D341Med (cell line): ENCODE data around the gene SMTNL2.
A peak's percentile ranks its signal among the peaks of the same experiment; 100 is the strongest.

Source experiments
- DNase-seq: peaks from one replicate; pipeline ENCODE4 v3.0.0; 2012; ENCODE audit warnings: low spot score

The SMTNL2 gene

DNA sequence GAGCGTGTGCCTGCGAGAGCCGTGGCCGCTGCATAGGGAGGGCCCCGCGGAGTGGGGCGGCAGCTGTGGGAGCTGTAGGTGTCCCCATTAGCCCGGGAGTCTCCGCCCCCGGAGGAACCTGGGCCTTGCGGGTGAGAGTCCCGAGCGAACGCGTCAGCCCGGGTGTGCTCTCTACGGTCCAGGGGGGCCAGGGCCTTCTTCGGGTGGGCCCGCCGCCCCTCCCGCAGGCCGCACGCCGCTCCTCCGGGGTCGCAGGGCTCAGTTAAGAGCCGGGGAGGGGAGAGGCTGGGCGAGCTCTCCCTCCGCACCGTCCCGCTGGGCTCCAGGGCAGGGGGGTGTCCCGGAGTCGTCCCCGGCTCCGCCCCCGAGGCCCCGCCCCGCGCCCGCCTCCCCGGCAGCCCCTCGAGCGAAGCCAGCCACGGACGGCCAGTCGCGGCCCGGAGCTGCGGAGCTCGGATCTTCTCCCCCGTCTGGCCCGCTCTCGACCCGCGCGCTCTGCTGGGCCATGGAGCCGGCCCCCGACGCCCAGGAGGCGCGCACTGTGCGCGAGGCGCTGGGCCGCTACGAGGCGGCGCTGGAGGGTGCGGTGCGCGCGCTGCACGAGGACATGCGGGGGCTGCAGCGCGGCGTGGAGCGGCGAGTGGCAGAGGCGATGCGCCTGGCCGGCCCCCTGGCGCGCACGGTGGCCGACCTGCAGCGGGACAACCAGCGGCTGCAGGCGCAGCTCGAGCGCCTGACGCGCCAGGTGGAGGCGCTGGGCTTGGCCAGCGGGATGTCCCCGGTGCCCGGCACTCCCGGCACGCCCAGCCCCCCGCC lies at the start of gene SMTNL2:
TSS of gene SMTNL2 (plus strand) at position 429 of the 816 bp plus-strand sequence. CDS start at position 506, 77 bp downstream.
- DNase-seq, result peak; percentile 64

DNA sequence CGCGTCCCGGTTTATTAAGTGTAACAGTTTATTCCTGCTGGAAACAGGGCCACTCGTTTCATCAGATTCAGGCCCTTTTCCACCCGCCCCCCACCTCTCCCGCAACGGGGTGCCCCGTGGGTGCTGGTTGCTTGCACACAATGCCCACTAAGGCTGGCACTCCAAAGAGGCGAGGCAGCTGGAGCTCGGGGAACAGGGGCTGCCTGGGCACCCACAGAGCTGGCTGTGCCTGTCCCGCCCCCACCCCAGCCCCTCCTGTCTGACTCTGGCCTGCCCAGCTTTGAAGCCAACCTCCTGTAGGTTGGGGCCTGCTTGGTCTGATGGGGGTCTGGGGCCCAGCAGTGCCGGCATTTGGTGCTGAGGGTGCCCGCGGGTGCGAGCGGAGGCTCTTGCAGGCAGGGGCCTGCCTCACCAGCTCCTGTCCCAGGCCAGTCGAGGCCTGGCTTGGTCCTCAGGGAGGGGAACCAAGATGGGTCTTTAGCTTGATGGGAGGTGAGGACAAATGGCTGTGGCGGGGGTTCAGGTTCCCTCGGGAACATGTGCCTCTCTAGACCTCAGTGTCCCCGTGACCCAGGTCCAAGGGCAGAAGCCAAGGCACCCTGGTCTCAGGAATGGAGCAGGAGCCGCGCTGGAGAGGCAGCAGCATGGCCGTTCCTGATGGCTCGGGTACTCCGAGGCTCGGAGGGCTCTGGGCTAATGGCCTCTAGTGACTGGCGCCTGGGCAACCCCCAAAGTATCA lies 49.2 kb upstream of the SMTNL2 start:
- DNase-seq, result no peak

DNA sequence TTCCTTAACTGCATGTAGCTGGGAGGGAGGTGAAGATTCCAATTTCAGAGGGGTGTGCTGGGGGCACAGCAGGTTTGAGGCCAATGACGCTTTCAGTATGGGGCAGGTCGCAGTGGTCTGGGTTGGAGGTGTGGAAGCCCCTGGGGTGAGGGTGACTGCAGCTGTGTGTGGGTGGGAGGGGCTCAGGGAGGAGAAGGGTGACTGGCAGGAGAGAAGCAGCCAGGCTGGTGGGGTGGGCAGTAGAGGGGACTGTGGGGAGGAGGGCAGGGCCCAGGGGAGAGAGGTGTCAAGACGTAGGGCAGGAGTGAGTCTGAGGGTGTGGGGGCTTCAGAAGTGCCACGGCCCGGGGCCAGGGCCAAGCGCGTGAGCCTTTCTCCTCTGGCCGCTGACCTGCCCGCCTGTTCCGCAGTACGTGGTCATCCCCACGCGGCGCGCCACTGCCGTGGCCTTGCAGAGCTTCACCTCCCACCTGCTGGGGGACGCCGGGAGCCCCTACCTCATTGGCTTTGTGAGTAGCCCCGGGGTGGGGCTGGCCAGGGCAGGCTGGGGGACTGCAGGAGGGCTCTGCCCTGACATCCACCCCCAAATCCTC lies 48.6 kb upstream of the SMTNL2 start:
- DNase-seq, result no peak

DNA sequence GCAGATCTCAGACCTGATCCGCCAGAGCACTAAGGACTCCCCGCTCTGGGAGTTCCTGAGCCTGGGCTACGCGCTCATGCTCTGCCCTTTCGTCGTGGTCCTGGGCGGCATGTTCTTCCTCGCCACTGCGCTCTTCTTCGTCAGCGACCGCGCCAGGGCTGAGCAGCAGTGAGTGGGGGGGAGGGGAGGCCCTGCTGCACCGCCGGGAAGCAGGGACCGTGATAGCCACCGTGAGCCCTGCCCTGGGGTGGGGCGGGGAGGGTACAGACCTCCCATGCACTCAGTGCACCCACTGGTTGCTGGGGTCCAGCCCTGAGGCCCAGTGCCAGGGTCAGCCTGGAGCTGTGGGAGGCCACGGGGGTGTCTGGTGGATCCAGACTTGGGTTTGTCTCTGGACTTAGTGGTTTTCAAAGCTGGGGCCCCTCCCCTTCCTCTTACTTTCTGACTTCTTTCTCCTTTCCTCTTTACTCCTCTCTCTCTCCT lies 48.0 kb upstream of the SMTNL2 start:
- no peak for DNase-seq

DNA sequence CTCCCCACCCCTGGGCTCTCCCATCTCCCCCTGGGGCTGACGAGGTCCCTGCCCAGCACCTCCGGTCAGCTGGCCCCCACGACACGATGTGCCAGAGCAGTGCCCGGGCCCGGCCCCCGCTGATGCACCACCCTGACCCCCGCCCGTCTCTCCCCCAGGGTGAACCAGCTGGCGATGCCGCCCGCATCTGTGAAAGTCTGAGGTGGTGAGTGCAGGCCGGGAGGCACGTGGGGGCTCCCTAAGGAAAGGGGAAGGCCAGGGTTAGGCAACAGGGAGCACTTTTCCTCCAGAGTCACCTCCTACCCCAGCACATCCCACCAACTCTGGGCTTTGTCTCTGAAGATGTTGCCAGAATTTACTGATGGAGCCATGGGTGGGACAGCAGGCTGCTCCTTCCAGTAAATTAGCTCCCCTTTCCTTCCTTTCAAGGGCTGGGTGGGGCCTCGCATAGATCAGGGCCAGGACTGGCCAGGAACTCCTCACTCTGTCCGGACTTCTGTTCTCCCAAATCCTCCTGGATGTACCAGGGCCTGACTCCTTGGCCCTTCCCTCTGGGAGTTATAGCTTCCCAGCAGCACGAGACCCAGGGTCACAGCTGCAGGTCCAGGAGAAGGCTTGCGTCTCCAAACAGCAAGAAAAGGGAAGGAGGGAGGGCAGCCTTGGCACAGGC lies 47.5 kb upstream of the SMTNL2 start:
- DNase-seq, result no peak

DNA sequence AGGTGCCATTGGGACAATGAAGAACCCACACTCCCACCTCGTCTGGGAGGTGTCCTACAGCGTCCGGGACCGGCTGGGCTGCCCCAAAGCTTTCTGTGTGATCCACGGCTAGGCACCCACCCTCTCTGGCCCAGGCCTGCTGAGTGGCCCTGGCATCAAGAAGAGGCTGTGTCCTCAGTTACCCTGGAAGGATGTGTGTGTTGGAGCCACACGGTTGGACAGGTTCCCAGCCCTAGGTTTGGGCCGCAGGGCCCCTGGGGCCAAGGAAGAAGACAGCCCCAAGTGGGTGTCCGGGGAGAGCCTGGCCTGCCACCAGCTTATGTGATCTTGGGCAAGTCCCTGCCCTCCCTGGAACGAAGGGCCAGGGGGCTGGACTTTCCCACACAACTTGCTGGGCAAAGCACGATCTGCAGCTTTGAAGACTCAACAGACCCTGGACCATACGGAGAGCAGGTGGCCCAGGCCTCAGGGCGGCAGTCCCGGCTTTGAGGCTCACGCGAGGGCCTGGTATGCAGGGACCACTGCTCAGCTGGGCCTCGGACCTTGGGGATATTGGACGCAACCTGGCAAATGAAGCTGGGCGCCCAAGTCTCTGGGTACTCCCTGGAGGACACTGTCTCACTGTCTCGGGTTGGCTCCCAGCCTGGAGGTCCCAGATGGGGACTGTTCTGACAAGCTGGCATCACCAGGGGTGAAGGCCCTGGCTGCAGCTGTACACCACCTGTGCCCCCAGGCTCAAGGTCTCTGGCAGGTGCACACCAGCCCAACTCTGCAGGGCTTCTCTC lies 46.7 kb upstream of the SMTNL2 start:
- no peak for DNase-seq

DNA sequence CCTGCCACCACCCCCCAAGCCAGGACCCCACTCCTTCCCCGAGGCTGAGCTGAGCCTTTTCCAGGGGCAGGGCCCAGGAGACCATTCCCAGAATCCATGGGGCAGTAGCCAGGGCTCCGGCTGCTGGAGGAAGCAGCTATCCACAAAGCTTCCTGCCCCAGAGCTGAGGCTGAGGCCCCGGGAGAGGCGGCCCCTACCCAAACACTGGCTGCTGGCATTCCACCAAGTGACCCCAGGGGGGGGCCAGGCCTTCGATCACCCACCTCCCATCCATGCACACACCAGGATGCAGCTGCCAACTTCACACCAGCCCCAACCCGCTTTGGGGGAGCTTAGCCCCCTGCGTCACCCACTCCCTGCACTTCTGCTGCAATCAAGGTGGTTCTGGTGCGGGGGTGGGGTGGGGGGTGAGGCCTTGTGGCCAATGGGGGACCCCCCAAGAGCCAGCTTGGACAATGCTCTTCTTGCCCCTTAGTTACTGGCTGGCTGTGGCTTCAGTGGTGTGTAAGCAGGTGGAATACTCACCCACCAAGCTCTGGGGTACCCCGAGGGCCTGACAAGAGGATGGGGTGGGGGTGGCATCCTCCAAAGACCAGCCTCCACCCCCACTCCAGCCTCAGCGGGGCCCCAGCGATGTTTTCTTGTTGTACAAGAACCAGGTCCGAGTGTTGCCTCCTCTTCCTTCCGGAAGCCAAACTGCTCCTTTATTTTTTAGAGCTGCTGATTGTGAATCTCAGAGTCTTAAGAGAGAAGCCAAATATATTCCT lies 45.9 kb upstream of the SMTNL2 start:
- no peak for DNase-seq

DNA sequence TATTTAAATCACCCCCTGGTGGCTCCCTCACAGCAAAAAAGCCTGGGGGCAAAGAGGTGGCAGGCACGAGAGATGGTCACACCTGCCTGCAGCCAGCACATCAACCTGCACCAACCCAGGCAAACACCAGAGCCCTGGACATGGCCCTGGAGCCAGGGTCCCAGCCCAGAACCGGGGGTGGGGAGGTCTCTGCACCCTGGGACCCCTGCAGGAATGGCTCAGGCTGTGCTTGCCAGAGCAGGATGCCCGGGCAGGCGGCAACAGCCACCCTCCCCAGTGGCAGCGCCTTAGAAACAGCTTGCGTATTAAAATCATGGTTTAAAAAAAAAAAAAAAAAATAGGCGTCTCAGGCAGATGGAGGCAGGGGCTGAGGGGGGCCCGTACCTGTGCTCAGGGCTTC lies 45.3 kb upstream of the SMTNL2 start:
- DNase-seq, result no peak

DNA sequence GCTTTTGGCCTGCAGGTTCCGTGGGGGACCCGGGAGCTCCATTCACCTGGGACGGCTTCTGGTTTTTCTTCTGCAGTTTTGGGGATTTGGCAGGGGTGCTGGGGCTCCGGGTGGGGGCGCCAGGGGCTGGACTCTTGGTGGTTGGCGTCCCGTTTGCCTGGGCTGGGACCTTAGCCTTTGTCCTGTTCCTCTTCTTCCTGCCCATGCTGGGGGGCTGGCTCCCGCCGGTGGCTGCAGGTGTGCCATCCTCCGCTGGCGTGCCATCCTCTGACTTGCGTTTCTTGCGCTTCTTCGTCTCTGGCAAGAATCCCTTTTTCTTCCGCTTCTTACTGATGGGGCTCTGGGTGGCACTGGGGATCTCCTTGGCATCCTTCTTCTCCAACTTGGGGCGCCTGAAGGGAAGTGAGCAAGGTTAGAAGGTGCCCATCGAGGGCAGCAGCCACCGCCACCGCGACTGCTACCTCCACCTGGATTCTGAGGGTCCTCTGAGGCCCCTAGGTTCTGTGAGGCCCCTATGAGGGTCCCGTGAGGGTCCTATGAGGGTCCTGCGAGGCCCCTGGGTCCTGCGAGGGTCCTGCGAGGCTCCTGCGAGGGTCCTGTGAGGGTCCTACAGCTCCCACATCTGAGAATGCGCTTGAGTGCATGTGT lies 44.6 kb upstream of the SMTNL2 start:
- DNase-seq, result no peak

DNA sequence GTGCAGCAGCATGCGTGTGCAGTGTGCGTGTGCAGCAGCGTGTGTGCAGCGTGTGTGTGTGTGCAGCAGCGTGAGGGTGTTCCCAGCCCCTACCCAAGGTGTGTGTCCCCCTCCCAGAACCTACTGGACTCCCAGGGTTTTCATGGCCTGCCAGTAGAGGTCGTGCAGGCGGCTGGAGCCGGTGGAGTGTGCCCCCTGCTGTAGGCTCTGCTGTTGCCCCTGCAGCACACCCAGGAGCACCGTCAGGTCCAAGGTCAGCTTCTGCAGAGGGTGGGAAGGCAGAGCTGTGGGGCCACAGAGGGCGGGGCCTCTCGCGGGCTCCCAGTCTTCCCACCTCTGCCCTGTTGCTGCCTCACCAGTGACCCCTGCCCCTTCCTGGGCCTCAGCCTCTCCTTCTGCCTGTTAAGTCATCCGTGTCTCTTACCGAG lies 44.1 kb upstream of the SMTNL2 start:
- no peak for DNase-seq

DNA sequence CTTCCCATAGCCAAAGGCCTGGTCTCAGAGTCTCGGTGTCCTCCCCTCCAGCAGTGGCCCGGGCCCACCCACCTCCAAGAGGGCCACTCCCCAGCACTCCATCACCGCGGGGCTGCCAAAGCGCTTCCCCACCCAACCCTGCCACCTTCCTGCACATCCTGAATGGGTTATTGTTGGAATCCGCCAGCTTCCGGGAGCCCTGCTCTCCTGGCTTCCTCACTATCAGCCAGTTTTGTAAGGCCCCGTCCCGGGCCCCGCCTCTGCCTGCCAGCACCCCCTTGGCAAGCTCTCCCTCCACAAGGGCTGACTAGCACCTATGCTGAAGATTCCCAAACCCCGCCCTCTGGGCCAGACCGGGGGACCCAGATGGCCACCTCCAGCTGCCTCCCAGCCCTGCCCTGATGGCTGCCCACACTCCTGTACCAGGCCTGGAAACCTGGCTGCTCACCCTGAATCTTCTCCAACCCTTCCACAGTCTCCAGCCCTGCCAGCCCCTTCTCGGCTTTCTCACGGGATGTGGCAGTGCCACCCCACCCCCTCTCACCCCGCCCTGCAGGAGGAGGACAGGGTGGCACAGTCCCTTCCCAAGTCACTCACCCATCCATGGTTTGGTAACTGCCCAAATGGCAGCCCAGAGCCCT lies 43.5 kb upstream of the SMTNL2 start:
- no peak for DNase-seq

DNA sequence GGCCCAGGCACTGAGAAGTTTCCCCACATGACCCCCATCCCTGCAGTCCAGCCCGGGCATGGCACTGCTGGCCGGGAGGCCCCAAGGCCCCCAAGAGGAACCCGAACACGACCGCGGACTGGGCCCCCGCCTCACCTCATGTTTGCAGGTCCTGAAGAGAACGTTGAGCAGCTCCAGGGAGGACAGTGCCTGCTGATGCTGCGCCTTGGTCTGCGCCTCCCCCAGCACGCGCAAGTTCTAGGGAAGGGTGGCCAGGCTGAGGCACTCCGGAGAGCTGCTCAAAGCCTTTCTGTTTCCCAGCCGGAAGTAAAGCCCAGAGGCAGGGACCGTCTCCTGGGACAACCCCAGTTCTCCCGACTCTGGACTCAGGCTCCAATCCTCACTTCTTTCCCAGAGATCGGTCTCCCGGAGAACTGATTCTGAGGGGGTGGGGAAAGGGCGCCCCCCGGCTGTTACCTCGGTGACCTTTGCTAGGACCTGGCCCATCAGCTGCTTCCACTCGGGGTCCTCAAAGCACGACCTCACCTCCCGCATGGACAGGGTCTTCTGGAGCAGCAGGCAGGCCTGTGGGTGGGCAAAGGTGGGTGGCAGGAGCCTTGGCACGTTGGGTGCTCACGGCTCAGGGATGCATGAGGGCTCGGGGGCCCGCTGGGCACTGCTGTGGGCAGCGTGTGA lies 42.9 kb upstream of the SMTNL2 start:
- DNase-seq, result no peak

DNA sequence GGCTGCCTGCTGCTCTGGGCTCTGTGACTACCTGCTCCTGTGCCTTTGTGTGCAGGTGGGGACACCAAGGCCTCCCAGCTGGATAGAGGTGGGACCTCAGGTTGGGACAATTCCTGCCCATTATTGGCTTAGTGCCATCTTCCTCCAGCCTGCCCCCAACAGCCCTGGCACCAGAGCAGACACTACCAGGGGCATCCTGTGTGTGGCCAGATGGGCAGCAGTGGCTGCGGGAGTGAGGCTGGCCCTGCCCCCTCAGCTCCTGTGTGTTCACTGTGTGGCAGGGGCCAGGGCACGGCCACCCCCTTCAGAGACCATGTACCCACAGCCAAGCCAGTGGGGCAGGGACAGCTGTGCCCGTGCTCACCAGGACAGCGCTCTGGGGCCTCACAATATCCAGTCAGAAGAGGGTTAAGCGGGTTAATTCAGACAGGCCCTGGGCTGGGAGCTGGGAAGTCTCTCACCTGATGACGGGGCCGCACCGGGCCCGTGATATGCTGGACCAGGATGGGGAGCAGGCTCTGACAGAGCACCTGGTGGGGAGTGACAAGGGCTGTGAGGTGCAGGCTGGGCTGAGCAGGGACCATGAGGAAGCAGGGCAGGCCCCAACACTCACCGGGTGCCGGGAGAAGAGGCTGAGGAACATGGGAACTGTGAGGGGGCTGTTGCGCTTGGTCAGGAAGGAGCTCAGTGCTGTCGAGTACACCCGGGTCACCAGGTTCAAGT lies 42.2 kb upstream of the SMTNL2 start:
- no peak for DNase-seq

DNA sequence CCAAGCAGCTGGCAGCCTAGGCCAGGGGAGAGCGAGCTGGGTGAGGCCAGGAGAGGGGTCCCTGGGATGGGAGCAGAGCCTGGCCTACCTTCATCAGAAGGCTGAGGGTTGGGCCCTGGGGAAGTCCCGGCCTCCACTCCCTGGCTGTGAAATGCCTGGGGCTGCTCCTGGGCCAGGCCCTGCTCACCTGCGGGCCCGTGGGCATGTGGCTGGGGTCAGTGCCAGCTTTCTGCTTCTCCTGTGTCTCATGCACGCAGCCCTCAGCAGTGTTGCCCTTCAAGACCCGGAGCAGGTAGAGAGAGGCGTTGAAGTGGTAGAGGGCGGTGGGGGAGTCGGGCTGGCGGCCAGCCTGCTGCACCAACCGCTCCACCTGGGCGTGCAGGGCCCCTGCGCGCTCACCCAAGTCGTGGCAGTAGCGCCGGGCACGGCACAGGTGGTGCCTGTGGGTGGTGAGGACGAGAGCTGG lies 41.6 kb upstream of the SMTNL2 start:
- no peak for DNase-seq

DNA sequence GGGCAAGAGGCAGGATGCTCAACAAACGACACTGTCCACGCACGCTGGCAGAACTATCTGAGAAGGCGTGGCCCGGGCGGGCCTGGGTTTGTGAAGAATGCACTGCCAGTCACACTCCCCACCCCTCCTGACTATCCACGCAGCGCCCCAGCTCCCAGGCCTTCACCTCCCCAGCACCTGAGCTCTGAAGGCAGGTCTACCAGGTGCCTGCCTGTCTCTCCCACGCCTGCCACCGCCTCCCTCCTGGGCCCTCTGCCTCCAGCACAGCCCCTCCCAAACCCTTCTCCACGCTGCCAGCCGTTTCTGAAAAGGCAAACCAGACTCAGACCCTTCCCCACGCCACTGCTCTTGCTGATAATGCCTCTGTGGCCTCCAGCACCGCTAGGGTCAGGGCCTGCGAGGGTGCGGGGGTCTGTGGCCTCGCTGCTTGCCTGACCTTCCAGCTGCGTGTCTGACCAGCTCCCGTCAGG lies 40.7 kb upstream of the SMTNL2 start:
- no peak for DNase-seq

DNA sequence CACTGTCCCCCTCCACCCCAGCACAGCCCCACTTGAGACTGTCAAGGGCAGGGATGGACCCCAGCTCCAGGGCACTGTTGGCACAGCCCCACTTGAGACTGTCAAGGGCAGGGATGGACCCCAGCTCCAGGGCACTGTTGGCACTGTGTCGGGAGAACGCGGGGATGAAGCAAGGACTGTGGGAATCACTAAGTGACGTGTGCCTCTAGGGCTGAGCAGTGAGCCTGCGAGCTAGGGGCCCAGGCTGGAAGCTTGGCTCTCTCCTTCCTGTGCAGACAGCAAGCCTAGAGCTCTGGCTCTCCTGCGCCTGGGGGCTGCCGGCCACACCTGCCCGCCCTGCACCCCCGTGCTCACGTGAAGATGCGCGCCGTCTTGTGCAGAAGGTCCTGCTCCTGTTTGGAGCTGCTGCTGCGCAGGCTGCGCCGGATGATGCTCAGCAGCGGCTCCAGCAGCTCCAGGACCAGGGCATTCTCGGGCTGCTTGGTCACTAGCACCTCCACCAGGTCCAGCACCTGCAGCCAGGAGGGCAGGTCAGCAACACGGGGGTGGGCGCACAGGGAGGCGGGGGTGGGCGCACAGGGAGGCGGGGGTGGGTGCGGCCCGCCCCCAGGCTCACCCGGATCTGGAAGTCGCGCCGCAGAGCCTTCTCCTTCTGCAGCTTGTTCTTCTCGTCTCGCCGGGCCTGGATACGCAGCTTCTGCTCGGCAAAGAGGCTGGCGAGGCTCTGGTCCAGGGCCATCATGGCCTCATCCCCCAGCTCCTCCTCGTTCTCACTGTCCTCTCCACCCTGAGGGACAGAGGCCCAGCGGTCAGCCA lies 40.0 kb upstream of the SMTNL2 start:
- no peak for DNase-seq

DNA sequence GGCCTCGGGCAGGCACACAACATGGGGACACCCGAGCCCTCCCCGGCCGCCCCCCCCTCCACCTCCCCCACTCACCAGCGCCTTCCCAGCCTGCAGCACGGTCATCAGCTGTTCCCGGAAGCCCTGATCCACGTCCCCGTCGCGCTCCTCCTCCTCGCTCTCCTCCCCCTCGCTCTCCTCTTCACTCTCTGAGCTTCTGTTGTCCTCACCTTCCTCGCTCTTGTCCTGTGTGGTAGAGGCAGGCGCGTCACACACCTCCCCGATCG lies 39.4 kb upstream of the SMTNL2 start:
- DNase-seq, result no peak
